GM18907 (cell line): Measurements from ENCODE around the gene KIF17.

ENCODE experiments used
- ATAC-seq: cut with Tn5 transposase; IDR thresholded peaks from one replicate; pipeline ENCODE4 v1.9.1; 2021; ENCODE audit warnings: mild to moderate bottlenecking, moderate library complexity; ENCODE audit not compliant: unreplicated experiment

The KIF17 gene

DNA sequence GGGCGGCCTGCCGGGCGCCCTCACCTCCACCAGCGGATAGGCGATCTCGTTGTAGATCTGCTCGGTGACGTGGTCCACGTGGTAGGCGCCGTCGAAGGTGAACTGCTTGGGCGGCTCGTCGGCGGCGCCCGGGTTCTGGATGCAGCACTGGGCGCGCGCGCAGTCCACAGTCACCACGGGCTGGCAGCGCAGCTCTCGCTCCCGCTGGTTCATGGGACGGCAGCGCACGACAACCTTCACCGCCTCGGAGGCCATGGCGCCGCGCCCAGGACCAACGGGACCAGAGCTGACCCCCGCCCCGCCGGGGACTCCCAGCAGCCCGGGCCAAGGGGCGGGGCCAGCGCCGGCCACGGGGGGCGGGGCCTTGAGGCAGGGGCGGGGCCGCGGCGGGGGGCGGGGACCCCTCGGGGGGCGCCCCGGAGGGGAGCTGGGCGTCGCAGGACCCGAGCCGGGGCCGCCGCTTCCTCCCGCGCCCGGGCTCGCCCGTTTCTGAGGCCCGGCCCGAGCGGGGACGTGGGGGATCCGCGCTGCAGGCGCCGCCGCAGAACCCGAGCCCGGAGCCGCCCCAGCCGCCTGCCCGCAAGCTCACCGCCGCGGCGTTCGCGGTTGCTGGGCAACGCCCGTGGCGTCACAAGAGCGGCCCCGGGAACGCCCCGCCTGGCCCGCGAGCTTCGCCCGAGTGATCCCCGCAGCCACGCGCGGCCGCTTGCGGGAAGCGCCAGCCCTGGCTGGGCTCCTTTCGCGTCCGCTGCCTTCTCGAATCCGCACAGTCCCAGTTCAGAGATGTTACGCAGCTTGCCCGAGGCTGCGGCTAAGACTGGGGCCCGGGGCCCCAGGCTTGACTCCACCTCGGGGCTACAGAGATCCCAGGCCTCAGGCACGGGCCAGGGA lies at the start of gene KIF17:
Gene KIF17, minus strand, starts transcription at position 556 of the 891 bp plus-strand sequence. Its CDS starts 301 bp downstream, at position 255.
- ATAC-seq, result no peak

DNA sequence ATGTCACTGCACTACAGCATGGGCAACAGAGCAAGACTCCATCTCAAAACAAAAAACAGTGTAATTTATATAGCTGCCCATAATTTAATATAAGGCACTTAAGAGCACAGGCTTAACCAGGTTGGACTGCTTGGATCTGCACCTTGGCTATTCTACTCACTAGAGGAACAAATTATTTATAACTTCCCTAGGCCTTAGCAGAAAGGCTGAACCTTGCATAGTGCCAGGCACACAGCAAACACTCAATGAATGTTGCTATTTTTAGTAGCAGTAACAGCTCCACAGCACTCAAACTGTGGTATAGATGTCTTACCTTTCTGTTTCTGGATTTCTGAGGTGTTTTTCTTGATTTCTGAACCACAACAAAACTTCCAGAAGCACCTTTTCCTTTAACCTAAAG lies 49.5 kb upstream of the KIF17 start:
- no peak for ATAC-seq

DNA sequence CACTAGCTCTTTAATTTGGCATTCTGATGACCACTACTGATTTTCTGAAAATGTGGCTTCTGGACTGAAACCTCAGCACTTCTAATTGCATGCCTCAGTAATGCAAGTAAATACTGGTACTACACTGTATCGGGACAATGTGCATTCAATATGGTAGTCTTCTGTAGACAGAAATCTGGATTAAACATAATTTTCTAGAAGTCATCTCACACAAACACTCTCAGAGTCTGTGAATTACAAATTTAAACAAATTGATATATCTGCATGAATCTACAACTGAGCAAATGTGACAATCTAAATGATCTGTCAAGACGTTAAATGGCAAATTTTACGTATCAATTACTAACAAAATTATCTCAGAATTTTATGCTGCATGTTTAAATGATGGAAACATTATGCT lies 45.6 kb upstream of the KIF17 start:
- no peak for ATAC-seq

DNA sequence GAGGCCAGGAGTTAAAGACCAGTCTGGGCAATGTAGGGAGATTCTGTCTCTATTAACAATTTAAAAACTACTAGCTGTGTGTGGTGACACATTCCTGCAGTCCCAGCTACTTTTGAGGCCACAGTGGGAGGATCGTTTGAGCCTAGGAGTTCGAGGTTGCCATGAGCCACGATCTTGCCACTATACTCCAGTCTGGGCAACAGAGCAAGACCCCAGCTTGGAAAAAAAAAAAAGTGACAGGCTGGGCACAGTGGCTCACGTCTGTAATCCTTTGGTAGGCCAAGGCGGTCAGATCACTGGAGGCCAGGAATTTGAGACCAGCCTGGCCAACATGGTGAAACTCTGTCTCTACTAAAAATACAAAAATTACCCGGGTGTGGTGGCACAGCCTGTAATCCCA lies 42.5 kb upstream of the KIF17 start:
- ATAC-seq, result no peak

DNA sequence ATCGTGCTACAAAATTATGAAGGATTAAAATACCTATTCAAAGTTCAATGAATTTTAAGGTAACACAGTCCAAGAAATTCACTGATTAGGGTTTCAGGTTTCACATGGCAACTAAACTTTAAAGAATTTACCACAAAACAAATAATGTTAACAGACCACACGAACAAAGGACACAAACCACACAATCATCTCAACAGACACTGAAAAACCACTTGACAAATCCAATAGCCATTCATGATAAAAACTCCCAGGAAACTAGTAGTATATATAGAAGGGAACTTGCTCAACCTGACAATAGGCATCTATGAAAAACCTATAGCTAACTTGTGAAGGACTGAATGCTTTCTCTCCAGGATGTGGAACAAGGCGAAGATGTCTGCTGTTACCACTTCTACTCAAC lies 35.8 kb upstream of the KIF17 start:
- ATAC-seq, result no peak

DNA sequence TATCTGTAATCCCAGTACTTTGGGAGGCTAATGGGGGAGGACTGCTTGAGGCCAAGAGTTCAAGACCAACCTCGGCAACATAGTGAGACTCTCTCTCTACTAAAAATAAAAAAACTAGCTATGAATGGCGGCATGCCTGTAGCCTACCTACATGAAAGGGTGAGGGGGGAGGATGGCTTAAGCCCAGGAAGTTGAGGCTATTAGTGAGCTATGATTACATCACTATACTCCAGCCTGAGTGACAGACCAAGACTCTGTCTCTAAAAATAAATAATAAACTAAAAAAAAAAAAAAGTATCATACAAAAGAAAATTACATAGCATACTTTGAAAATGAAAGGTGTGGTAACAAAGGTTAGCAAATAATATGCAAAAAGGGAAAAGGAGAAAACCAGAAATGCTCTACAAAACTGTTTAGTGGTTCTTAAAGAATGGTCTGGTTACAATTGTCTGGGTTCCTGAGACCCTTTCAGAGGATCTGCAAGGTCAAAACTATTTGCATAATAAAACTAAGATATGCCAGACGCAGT lies 33.7 kb upstream of the KIF17 start:
- no peak for ATAC-seq

DNA sequence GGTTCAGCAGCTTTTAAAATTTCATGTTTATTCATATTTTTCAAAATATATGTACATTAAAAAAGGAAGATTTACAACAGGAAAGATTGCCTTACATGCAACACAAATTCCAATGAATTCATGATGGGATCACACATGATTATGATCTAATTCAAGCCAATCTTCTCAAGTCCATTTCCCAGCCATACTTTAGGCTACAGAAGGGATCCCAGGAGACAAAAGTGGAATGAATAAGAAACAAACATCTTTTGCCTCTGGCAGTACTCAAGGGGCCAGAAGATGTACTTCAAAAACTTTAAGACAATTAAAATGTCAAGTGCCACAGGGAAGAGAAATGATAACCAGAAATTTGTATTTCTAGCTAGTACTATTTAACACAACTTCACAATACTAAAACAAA lies 24.9 kb upstream of the KIF17 start:
- ATAC-seq, result no peak

DNA sequence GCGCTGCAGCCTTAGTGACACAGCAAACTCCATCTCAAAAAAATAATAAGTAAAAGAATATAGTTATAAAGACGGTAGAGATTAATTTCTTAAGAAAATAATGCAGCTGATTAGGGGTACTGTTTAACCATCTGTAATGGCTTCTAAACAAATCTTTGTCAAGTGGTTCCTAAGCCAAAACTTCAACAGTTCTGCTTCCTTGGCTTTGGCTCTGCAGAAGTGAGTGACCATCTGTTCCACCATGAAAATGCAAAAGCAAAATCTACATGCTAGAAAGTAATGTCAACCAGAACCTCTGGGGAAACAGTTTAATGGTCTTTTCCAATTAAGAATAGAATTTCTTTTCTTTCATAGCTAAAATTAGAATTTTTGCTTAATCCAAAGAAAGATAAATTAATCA lies 23.0 kb upstream of the KIF17 start:
- ATAC-seq, result no peak

DNA sequence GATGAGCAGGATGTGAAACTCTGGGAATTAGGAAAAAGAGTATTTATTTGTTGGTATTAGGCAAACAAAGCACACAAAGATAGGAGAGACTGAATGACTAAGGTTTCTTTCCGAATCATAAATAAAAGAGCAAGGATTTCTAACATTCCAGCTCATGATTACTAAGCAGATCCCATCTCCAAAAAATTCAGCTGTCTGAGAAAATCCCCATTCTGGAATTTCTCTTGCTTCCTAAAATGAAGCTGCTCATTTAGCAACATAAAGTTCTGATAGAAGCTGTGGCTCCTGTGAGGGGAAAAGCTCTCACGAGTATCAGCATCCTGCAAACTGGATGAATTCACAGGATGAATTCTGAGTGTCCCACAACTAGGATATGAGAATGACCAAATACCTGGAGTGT lies 21.4 kb upstream of the KIF17 start:
- ATAC-seq, result no peak

DNA sequence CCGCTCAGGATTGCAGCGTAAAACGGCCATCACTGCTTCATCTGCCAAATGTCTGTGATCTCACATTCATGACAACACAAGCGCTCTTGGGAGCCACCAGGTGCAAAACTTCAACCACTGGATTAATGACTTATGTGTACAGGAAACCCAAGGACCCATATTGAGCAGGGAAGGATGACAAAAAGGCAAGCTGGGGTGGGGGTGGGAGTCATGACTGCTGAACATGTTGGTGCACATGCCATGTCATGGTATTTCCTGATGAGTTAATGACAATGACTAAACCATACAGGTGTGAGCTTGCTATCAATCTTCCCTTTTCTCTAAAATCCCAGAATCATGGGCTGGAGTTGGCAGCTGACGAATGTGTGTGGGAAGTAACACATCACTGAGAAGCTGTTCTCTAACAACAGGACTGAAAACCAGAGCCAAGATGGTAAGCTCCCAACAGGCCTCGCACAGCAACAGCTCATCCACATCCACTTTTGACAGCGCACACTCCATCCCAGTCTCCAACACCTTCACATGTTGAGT lies 17.8 kb upstream of the KIF17 start:
- ATAC-seq, result no peak

DNA sequence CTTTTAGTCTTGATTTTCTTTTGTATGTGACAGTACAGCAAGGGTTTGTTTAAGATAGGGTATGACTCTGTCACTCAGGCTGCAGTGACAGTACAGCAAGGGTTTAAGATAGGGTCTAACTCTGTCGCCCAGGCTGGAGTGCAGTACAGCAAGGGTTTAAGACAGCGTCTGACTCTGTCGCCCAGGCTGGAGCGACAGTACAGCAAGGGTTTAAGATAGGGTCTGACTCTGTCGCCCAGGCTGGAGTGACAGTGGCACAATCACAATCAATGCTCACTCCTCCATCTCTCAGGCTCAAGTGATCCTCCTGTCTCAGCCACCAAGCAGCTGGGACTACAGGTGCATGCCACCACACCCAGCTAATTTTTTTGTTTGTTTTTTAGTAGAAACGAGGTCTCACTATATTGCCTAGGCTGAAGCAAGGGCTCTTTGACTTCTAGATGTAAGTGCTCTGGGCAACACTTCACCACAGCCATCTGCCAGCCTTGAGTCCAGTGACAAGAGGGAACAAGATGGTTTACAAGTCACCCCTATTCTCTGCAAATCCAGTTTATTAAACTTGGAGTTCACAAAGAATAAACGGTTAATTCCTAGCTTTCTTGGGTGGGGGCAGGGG lies 15.7 kb upstream of the KIF17 start:
- ATAC-seq, result no peak

DNA sequence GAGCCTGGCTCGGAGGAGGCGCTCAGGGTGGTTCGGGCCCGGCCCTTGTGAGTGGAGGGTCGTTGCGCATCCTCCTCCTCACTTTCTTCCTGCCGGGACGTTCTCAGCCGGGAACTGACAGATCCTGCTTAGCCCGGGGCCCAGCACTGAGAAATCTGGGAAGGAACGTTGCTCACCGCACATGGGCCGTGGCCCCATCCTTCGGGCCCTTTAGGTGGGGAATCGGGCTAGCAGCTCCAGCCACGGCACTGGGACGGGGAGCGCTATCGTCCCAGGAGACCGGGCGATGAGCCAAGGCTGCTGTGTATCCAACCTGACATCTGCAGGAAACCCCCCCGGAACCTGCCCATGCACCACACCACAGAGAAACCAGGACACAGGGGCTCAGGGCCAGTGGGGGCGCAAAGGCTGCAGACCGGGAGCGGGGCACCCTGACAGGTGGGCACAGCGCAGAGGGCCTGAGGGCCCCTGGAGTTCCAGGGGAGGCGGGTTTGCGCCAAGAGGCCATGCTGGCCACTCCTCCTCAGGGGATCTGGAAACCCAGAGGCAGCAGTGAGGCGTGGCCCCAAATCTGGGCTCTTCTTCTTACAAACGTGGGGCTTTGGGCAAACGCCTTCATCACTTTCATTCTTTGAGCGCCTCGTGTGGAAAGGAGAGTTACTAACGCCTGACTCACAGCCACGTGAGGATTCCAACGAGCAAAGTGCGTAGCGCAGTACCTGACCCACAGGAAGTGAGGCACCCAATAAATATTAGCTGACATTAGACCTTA lies 15.0 kb upstream of the KIF17 start, which contains the start of gene SH2D5:
Gene SH2D5, minus strand, starts transcription at position 116 of the 772 bp plus-strand sequence. CDS start 4,659 bp downstream, outside the sequence.
- peak; percentile 46 for ATAC-seq

DNA sequence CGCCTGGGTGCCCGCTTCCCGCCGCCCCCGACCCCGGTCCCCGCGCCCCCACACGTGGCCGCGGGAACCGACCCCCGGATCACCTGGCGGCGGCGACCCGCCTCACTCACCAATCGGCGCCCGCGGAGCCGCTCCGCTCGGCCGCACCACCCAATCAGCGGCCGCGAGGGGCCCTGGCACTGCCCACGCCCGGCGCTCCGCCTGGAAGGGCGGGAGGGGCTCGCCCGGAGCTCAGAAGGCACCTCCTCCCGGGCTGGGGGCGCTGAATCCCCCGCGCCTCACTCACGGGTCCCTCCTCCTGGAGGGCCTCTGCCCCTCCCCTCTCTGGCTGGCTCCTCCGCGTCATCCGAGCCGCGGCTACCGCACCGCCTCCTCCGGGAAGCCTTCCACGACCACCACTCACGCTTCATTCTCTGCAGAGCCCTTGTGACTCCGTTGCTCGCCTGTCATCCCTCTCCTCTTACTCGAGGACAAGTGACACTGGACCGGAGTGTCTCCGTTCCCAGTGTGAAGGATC lies 14.3 kb upstream of the KIF17 start:
- peak; percentile 46 for ATAC-seq

DNA sequence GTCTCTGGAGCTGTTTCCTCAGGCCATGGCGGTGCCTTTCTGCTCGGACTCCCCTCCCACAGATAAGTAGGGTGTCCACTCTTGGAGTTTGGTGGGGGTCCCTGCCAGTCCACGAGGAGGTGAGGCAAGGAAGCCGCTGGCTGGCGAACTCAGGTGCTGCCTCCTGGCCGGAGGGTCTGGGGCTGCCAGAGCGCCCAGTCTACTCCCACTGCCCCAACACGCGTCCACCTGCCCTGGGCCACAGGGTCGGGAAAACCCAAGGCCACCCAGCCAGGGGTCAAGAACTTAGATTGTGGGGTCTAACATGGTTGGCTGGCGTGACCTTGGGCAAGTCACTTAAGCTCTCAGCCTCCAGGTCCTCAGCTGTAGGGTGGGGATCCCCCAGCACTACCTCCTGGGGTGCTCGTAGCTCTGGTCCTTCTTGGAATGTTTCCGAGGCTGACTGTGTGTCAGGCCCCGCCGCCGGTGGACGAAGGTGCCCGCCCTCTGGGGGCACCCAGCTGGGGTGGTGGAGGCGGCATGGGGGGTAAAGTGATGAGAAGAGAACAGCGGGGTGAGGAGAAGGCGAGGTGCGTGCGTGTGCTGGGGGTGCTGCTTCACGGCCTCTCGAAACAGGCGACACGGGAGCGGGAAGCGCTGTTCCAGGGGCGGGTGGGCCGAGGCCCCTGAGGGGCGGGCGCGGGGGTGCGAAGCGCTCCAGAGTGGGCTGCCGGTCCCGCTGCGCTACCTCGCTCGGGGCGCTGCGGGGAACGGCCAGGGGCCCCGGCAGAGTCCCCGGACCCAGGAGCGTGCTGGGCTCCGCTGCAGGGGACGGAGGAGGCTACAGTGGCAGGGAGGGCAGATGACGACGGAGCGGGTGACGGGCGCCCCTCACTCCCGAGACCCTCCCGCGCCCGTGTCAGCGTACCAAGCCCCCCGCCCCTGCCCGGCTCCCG lies 13.5 kb upstream of the KIF17 start:
- peak; percentile 12 for ATAC-seq

DNA sequence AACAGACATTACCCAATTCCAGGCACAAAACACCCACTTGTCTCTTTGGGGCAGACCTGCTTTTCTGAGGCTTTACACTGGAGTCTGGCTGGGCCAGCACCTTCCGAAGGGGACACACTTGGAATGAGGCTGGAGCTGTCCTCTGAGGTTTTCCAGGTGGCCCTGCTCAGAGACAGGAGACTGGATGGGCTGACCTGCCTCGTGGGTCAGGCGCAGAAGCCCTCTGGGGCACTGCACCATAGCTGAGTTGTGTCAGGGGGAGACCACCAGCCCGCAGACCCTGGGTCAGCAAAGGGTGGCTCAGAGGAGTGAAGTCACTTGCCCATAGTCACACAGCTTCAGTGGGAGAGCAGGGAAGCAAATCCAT lies 12.9 kb upstream of the KIF17 start:
- ATAC-seq, result no peak

DNA sequence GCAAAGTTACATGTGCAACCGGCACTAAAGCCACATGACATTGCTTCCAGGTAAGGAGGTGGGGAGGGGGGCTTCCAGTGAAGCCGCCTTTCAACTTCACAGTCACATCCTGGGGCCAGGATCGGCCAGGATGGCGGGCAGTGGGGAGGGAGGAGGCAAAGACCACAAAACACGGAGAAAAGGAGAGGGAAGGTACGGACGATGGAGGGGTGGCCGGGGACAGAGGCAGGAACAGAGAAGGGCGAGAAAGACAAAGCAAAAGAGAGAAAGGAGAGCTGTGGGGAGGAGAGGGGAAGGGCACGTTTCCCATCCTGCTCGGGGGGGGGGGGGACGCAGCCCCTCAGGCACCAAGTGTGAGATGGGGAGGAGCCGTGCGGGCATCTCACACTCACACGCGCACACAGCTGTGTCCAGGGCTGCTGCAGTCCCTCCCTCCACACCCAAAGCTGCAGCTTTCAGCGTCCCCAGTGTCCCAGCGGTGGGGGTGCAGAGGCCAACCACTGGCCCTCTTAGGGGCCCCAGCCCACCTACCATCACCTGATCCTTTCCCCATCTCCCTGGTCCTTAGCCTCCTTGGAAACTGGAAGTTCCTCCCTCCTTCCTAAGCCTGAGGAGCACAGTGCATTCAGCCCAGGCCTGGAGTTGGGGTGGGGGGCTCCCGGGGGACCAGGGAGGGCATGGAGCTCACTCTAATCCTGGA lies 12.3 kb upstream of the KIF17 start:
- no peak for ATAC-seq

DNA sequence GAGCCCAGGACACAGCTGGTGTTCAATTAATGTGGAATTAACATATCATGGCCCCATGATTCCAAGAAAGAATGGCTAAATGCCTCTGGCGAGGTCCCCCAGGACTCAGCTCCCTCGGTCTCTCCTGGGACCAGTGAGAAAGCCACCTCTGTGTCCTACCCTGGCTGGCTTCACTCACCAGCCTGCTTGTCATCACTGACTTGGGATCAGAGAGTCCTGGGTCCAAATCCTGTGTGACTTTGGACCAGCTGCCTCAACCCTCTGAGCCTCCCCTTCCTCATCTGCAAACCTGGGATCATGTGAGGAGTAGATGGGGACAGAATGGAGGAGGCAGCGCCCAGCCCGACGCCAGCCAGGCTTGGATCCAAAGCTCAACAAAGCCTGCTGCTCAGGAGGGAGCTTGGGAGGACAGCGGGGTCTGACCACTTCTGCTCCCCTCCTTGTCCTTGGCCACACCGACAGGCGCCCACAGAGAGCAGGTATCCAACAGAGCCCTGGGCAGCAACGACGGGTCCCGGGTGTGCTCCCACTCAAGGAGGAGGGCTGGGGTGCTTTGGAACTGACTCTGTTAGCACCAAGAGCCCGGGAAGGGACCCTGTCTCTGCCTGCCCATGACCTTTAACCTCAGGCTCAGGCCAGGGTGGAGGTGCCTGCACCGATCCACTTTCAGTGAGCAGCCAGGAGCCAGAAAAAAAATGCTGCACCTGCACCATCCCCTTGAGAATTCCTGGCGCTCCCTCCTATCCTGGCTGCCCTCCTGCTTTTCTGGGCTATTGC lies 11.5 kb upstream of the KIF17 start:
- no peak for ATAC-seq

DNA sequence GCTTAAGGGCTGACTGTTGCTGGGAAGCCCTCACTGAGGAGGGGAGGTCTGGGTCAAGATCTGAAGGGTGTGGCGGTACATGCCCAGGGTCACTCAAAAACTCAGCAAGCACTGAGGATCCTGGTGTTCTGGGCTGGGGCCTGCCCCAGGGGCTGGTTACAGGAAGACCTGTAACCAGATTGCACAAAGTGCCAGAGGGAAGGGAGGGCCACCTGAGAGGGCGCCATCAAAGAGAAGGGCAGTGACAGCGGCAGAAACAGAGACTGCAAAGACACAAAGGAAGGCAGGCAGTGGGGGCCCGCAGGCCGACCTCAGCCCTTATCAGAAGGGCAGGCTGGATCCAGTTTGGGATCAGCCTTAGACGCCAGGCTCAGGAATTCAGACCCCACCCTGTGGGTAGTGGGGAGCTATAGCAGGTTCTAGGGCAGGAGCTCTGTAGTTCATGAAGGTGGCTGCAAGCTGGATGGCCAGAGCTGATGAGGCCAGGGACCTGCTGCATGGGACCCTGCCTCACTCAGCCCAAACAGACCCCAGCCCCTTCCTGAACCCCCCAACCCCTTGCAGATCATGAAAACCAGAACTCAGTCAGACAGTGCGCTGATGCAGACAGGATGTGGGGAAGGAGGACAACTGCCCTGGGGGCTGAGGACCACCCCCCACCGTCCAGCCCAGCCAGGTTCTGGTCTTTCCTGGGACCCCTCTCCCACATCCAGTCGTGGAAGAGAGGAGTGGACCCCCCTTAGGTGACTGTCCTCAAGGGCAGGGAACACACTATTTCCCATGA lies 10.8 kb upstream of the KIF17 start:
- no peak for ATAC-seq
